Fibroblast of lung (primary cell): Measurements from ENCODE around the gene XRN2.

Experiments used
- CTCF ChIP-seq, 2 donors: IDR thresholded peaks in 1 of 2; conservative IDR thresholded peaks in 1 of 2; 1 replicate in 1 of 2; 2 replicates in 1 of 2; pipeline ENCODE4 v1.5.1; 2011 to 2012; ENCODE audit warnings: low read length in 2 of 2, control low read depth in 1 of 2, inconsistent platforms in 1 of 2, low read depth in 1 of 2, mild to moderate bottlenecking in 1 of 2
- EZH2 ChIP-seq: IDR thresholded peaks from 2 replicates; pipeline ENCODE4 v1.5.1; 2012; ENCODE audit warnings: low read length, control low read depth, mild to moderate bottlenecking; ENCODE audit errors: missing control alignments

- TF ChIP-seq CTCF (conservative IDR thresholded peaks at IDR 0.05 in 1 of 2, IDR thresholded peaks at IDR 0.05 in 1 of 2; ENCODE audit: low read depth in 1 of 2, low read length in 2 of 2) (no peak), EZH2 (no peak)
Observed at GRCh38 chr20:21308340-21308739, 5.2 kb downstream of the XRN2 start.
